NCI-H2196 treated with DMSO at 0.1 percent for 48 hours (cell line): Measurements from ENCODE around the gene ZSWIM5.
"Not testable (repeated sequence)": the region's sequence is repeated elsewhere in the genome, so short reads cannot be mapped to it uniquely, and the experiment has no call there.

Source experiments
- DNase-seq: peaks from one replicate; lab custom pipeline; 2025; ENCODE audit not compliant: unreplicated experiment; lab: John Stamatoyannopoulos, UW

ZSWIM5 gene

DNA sequence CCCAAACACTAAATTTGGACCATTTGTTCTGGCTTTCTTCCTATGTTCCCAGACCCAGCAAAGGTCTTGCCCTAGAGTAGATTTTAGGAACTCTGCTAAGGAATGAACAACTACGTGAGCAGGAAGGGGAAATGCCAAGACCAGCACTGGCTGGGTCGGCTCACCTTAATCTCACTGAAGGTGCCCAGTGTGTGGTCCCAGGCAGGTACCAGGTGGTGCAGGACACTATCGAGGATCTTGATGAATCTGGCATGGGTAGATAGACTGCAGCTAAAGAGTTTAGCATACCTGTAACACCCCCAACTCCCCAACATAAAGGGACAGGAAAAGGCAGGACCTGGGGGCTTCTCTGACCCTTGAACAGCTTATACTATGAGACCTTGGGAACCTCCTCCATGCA lies 198.3 kb downstream of the ZSWIM5 start:
- DNase-seq = no peak

DNA sequence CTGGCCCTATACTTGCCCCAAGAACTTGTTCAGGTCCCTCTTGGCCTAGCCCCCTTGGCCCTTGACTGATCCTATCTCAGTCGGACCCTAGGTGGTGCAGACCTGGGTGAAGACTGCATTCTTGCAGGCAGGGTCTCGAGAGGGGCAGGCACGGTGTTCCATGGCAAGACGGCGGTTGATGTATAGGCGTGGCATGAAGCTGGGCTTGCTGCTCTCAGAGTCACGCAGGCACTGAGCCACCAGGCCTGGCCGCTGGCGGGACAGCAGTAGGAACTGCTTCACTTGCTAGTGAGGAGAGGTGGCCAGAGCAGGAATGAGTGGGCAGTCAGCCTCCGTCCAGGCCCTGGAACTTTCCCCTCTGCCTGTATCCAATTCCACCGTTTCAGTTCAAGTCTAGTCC lies 199.1 kb downstream of the ZSWIM5 start:
- DNase-seq = no peak

DNA sequence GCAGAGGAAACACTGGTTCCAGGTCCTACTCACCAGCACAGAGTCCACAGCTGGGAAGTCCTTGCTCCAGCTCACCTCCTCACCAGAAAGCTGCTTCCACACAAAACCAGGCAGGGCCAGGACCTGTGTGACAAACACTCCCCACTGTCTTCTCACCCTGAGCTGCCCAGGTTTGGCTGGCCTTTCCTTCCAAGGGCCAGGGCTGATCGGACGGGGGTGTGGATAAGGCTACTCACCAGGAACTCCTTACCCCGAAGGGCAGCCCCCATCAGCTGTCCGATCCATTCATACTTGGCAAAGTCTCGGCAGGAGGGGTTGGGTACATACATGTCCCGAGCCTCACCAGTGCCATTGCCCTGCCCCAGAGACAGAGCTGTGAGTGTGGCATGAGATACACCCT lies 200.6 kb downstream of the ZSWIM5 start:
- DNase-seq = no peak

DNA sequence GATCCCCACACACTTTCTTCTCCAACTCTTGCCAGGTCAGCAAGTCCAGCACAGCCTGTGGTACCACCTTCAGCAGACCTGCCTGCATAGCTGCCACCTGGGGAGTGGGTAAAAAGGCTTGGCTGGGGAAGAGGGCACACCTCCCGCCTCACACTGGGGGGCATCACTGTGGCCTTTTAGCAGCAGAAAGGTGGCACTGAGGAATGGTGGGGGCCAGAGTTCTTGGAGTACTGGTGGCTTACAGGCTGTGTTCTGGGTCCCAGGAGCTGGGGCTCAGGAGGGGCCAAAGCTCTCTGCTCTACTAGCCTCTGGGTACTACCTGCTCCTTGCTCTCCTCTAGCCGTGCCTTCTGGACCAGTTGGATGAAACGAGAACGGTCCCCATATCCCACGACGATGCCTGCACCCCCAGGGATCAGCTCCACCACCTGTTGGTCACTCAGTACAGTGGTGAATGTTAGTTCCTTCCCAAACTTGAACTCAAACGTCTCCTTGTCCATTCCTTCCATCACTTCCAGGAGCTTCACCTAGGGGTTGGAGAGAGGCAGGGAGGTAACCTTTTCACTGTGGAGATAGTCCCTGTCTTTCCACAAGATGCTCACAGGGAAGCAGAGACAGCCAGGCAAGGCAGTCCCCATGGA lies 202.0 kb downstream of the ZSWIM5 start:
- no peak for DNase-seq

DNA sequence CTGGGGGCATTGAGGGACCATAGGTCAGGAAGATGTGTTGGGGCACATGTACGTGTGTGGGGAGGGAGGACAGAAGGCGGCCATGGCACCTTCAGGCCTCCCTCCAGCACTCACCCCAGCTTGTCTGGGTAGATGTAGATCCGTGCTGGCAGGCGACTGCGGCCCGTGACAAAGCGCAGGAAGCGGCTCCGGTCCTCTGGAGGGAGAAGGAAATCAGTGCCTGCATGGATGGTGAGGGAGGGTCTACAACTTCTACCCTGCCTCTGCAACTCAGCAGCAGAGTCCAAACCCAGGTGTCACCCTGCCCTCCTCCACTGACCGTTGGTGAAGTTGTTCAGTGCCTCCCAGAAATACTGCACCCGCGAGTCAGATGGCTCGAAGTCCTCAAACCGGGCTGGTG lies 202.7 kb downstream of the ZSWIM5 start:
- DNase-seq = no peak

DNA sequence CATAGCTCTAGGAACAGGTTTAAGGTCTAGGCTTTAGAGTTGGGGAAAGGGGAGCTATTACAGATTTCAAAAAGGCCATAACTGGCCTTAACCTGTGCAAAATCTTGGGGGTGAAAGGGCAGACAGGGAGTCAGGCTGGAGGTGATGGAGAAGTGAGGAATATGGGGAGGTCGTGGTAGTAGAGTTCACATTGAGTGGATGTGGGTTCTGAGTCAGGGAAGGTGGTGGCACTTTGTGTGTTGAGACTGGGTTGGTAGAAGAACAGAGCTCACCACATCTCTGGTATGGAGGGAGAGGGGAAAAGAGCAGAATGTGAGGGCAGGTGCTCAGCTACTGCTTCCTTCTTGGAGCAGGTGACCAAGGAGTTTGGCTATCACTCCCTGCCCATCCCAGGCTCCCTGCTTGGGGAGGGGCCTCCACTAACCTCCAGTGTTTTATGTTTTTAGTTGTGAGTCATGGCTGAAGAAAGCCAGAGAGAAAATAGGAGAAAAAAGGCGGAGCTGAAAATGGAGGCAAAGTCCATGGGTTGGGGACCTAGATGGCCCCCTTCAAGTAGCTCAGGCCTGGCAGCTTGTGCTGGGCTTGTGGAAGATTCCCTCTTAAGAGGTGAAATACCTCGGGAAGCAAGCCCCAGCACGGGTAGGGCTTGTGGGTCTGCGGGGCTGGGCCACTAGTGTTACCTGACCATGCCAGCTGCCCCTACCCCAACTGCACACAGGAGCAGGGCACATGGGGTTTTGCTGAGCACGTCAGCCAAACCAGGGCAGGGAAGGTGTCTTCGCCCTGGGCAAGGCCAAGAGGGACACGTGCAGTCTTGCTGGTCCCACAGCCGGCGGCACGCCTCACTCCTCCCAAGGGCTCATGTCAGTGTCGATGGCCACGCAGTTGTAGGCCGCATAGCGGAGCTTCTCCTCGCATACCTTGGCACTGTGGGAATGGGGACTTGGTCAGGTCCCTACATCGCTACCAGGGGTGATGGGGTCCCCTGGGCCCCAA lies 203.5 kb downstream of the ZSWIM5 start:
- no peak for DNase-seq

DNA sequence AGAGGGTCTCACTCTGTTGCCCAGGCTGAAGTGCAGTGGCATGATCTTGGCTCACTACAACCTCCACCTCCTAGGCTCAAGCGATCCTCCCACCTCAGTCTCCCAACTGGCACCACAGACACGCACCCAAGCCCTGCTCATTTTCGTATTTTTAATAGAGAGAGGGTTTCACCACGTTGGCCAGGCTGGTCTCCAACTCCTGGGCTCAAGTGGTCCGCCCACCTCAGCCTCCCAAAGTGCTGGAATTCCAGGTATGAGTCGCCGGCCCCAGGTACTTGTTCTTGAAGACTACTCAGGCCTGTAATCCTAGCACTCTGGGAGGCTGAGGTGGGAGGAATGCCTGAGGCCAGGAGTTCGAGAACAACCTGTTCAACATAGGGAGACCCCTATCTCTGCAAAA lies 204.8 kb downstream of the ZSWIM5 start:
- DNase-seq = not testable (repeated sequence)

DNA sequence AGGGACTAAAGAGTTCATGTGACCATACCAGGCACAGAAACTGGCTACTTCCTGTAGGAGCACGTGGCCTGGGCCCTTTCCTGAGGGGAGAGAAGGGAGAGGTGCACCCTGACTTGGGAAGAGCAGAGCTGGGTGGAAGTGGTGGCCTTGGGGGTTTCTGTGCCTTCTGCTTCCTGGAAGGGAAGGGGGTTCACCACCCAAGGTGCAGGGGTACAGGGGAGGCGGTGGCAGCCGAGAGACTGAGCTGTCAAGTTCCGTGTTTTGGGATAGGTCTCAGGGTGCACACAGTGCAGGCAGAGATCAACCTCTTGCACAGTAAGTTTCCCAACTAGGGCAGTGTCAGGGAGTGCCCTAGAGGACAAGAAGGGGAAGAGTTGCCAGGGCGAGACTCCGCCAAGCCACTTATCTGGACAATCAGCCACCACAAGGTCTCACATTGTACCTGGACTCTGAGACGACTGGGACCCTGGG lies 205.4 kb downstream of the ZSWIM5 start:
- DNase-seq = no peak

DNA sequence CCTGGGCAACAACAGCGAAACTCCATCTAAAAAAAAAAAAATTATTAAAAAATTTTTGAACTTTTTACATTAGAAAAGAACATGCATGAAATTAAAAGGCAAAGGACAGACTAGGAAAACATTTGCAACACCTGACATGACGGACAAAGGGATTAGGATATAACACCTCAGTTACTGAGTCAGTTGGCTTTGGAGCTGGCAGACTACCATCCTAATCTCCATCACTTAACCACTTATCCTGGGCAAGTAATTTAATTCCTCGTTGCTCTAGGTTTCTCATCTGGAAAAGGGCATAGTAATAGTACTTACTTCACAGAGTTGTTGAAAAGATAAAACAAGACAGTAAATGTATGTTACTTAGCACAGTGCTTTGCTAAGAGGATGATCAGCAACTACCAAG lies 207.2 kb downstream of the ZSWIM5 start:
- DNase-seq = no peak

DNA sequence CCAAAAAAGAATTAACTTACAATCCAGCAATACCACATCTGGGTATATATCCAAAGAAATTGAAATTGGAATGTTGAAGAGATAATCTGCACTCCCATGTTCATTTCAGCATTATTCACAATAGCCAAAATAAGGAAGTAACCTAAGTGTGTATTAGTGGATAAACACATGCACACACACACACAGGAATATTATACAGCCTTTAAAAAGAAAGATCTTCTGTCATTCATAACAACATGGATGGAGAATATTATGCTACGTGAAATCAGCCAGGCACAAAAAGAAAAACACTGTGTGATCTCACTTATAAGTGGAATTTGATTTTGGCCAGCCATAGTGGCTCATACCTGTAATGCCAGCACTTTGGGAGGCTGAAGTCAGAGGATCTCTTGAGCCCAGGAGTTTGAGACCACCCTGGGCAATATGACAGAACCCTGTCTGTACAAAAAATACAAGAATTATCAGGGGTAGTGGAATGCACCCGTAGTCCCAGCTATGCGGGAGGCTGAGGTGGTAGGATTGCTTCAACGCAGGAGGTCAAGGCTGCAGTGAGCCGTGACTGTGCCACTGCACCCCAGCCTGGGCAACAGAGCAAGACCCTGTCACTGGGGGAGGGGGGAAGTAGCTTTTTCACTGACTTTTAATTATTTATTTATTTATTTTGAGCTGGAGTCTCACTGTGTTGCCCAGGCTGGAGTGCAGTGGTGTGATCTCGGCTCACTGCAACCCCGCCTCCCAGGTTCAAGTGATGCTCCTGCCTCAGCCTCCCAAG lies 210.8 kb downstream of the ZSWIM5 start:
- no peak for DNase-seq

DNA sequence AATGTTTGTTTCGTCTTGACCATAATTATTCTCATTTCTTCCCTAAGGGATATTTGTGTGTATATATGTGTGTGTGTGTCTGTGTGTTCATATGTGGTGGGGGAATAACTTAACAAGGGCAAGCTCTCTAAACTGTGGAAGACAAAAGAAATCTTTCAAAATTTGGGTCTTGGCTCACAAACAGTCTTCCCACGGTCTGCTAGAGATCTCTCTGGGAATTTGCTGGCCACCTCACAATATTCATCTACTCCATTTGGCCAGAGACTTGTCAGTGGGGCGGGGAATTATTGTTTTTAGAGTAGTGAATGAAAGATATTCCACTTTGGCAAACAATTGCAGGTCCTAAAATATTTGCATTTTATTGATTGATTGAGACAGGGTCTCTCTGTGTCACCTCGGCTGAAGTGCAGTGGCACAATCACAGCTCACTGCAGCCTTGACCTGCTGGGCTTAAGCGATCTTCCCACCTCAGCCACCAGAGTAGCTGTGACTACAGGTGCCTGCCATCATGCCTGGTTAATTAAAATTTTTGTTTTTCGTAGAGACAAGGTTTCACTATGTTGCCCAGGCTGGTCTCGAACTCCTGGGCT lies 212.0 kb downstream of the ZSWIM5 start:
- no peak for DNase-seq

DNA sequence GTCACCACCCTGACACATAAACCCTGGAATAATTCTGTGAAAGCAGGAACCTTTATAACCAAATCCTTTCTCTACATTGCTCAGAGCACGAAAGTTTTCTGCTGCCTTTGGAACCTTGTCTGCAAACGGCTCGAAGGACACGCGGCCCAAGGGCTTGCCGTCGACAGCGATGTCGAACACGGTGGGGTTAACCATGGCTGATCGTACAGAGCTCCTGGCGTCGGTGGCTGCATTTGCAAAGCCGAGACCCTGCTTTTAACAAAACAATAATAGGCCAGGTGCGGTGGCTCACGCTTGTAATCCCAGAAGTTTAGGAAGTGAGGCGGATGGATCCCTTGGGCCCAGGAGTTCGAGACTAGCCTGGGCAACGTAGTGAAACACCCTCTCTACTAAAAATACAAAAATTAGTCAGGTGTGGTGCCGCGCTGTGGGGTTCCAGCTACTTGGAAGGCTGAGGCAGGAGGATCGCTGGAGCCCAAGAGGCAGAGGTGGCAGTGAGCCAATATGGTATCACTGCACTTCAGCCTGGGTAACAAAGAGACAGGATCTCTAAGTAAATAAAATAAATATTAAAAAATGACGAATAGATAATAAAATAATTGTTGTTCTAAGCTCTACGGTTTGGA lies 217.8 kb downstream of the ZSWIM5 start:
- DNase-seq = no peak

DNA sequence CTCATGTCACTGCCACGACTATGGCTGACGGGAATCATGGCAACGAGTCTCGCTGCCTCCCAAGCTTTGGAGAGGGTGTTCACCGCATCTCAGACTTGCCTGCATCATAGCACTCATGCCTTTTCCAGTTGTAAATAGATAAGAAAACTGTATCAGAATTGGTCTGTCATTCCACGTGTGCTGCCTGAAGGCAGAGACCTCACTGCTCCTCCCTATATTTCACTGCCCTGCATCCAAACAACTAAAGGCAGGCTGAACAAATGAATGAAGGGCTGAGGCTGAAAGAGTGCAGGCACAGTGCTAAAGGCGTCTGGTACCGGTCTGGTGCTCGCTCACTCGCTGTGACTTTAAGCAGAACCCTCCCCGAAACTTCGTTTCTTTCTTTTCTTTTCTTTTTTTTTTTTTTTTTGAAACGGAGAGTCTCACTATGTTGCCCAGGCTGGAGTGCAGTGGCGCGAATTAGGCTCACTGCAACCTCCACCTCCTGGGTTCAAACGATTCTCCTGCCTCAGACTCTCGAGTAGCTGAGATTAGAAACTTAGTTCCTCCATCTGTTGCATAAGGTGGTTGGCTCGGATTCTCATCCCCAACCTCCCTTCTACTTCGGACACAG lies 220.6 kb downstream of the ZSWIM5 start:
- DNase-seq = no peak

DNA sequence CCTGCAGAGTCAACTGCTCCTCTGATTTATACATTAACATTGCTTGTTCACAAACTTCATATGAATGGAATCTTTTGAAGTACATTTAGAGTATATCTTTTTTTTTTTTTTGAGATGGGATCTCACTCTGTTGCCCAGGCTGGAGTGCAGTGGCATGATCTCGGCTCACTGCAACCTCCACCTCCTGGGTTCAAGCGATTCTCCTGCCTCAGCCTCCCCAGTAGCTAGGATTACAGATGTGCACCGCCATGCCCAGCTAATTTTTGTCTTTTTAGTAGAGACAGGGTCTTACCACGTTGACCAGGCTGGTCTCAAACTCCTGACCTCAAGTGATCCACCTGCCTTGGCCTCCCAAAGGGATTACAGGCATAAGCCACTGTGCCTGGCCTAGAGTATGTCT lies 229.0 kb downstream of the ZSWIM5 start:
- not testable (repeated sequence) for DNase-seq

DNA sequence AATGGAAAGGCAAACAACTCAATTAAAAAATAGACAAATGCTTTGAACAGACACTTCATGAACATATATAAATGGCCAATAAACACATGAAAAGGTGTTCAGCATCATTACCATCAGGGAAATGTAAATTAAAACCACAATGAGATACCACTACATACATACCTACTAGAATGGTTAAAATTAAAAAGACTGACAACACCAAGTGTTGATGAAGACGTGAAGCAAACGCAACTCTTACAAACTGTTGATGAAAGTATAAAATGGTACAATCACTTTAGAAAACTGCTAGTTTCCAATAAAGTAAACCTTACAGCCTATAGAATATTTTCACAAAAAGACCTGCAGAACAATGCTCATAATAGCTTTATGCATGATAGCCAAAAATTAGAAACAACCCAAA lies 230.2 kb downstream of the ZSWIM5 start:
- no peak for DNase-seq

DNA sequence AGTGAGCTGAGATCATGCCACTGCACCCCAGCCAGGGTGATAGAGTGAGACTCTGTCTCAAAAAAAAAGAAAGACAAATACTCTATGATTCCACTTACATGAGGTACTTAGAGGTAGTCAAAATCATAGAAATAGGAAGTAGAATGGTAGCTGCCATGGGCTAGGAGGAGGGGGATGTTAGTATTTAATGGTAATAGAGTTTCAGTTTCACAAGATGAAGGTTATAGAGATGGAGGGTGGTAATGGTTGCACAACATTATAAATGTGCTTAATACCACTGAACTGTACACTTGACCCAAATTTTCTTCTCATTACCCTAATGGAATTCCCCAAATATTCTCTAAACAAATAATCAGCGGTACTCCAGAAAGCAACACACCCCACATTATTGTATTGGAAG lies 232.8 kb downstream of the ZSWIM5 start:
- DNase-seq = no peak

DNA sequence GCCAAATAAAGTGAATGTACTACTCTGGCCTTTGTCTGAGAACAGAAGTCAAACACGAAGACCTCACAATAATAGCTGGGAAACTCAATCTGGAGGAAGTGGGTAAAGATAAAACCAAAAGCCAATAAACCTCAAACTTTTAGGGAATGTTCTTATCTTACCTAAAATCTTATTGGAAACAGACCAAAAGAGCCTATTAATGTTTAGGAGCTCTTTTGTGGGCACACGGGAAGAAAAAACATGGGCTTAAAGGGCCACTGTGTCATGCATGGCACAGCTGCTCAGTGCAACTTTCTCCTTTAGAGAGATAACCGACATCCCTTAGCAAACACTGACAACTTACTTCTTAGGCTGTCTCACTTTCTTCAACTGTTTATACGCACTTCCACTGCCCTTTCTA lies 236.1 kb downstream of the ZSWIM5 start:
- DNase-seq = no peak
